ENCODE data around the gene BCL11B.
A peak's percentile ranks its signal among the peaks of the same experiment; 100 is the strongest.

BCL11B gene

GRCh38 chr14:99271951-99272631 lies at the start of gene BCL11B:
Gene BCL11B, minus strand, starts transcription at chr14:99272197. Its CDS starts 979 bp downstream, at chr14:99271218.
- FAIRE-seq = no peak
- no peak for TF ChIP-seq POLR2A (IDR thresholded peaks at IDR 0.05; ENCODE audit: low read depth, low read length)

DNA sequence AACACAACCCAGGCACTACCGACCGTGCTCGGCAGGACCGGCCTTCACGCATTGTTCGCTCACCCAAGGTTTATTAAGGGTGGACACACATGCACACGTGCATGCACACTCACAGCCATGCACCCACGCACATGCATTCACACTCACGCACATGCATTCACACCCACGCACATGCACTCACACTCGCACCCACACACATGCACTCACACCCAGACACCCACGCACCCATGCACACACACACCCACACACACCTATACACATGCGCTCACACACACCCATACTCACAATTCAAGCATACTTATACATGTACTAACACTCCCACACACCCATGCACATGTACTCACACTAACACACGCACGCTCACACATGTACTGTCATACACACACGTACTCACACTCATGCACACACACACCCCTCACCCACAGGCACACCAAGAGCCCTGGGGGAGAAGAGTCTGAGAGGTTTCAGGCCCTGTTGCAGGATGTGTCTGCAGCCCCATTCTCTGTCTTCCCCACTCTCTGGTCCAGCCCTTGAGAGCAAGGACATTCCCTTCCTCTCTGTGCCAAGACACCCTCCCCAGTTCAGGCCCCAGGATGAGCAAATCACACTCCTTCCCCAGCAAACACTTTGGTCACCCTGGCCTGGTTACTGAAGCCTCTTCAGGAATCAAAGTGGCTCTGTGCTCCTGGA lies 49.4 kb upstream of the BCL11B start:
- no peak for FAIRE-seq
- TF ChIP-seq POLR2A (IDR thresholded peaks at IDR 0.05; ENCODE audit: low read depth, low read length) = no peak
- DNase-seq (ENCODE audit: insufficient read length, low spot score) = no peak

More at GRCh38 chr14:99271951-99272631, at the start of gene BCL11B:
- peak; percentile 59 for DNase-seq (ENCODE audit: insufficient read length, low spot score)

GRCh38 chr14:99320621-99321235 lies 48.7 kb upstream of the BCL11B start:
- FAIRE-seq (no peak), DNase-seq (ENCODE audit: insufficient read length, low spot score) (no peak)
- no peak for TF ChIP-seq POLR2A (IDR thresholded peaks at IDR 0.05; ENCODE audit: low read depth, low read length)

DNA sequence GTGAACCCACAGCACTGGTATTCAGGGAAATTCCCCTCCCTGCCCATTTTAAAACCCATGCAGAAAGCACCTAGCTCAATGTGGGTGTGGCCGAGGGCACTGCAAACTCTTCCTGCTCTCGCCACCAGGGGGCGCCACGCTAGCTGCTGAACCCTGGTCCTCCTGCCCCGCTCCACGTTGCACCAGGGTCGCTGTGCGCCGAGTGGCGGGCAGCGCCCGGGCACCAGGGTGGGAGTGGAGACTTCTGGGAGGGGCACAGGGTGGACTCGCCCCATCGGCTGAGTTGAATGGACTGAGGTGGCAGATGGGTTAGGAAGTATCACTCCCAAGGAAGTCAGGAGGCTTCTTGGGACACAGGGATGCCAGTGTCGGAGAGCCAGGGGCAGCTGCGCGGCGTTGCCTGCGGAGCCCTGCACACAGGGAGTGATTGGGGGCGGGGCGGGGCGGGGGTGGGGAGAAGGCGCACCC lies 48.1 kb upstream of the BCL11B start:
- no peak for TF ChIP-seq POLR2A (IDR thresholded peaks at IDR 0.05; ENCODE audit: low read depth, low read length)
- DNase-seq (ENCODE audit: insufficient read length, low spot score) = peak; percentile 78
- no peak for FAIRE-seq

GRCh38 chr14:99318959-99319295 lies 46.9 kb upstream of the BCL11B start:
- TF ChIP-seq POLR2A (IDR thresholded peaks at IDR 0.05; ENCODE audit: low read depth, low read length) = no peak
- FAIRE-seq (no peak), DNase-seq (ENCODE audit: insufficient read length, low spot score) (no peak)

- DNase-seq (ENCODE audit: insufficient read length, low spot score) (no peak), FAIRE-seq (no peak)
Measured at GRCh38 chr14:99318091-99318958, 46.3 kb upstream of the BCL11B start.

GRCh38 chr14:99317231-99318090 lies 45.5 kb upstream of the BCL11B start:
- TF ChIP-seq POLR2A (IDR thresholded peaks at IDR 0.05; ENCODE audit: low read depth, low read length) = no peak
- FAIRE-seq (no peak), DNase-seq (ENCODE audit: insufficient read length, low spot score) (no peak)

More at GRCh38 chr14:99318091-99318958, 46.3 kb upstream of the BCL11B start:
- no peak for TF ChIP-seq POLR2A (IDR thresholded peaks at IDR 0.05; ENCODE audit: low read depth, low read length)

DNA sequence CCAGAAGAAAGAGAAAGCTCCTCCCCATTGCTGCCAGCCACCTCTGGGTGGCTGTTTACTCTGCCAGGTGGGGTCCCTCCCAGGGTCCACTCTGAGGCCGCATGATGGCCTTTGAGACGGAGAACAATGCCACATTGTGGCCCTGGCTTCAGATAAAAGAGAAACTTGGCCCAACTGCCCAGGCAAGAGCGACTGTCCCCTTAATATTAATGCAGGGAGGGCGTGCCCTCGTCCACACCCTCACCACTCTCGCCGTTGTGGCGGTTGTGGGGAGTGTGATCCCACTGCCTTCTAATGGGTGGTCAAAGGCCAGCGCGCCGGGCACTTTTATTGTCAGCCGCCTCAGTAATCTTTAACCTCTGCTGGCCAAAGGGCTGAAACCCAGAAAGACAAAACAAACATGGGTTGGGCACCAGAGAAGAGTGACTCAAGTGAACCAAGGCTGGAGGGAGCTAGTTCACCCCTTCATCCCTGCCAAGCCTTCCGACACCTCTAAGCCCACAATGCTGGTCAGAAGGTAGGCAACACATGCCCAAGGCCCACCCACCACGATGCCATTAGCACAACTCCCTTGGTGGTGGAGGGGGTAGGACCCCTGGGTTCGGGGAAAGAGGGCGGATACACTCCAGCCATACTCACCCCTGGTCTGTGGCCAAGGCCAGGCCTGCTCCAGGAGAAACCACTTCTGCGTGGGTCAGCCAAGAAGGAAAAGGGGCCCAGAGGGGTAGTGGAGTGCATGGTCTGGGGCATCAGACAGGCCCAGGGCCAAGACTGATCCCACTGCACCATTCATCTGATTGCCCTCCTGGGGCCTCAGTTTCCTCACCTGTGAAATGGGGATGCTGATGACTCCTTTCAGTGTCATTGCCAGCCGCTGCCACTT lies 44.5 kb upstream of the BCL11B start:
- no peak for DNase-seq (ENCODE audit: insufficient read length, low spot score)
- TF ChIP-seq POLR2A (IDR thresholded peaks at IDR 0.05; ENCODE audit: low read depth, low read length) = no peak
- FAIRE-seq = no peak

DNA sequence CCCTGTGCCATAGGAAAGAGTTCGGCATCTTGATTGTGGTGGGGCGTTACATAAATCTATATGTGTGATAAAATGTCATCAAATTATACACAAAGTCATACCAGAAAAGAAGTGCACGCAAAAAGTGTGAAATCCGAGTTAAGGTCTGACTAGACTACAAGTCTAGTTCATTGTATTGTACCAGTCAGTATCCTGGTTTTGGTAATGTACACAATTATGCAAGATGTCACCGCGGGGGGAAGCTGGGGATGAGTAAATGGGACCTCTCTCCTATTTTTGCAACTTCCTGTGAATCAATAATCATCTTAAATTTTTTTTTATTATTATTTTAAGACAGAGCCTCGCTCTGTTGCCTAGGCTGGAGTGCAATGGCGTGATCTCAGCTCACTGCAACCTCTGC lies 43.2 kb upstream of the BCL11B start:
- no peak for TF ChIP-seq POLR2A (IDR thresholded peaks at IDR 0.05; ENCODE audit: low read depth, low read length)
- no peak for FAIRE-seq

DNA sequence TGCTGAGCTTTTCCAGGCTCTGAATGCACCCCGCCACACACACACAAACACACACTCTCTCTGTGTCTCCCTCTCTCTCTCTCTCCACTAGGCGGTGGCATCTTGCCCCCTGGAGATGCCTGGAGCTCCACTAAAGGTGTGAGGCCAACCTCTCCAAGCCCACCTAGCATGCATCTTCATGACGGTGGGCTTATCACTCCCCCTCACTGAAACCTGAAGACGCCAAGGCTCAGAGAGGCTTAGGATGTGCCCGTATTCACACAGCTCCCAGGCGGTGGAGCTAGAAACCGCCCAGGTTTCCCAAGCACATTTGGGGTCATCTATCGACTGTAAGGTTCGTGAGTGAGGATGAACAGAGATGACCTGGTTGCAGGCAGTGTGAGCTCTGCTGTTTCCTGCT lies 42.6 kb upstream of the BCL11B start:
- no peak for DNase-seq (ENCODE audit: insufficient read length, low spot score)
- TF ChIP-seq POLR2A (IDR thresholded peaks at IDR 0.05; ENCODE audit: low read depth, low read length) = no peak
- FAIRE-seq = no peak

More for the DNA sequence above, 43.2 kb upstream of the BCL11B start:
- no peak for DNase-seq (ENCODE audit: insufficient read length, low spot score)

DNA sequence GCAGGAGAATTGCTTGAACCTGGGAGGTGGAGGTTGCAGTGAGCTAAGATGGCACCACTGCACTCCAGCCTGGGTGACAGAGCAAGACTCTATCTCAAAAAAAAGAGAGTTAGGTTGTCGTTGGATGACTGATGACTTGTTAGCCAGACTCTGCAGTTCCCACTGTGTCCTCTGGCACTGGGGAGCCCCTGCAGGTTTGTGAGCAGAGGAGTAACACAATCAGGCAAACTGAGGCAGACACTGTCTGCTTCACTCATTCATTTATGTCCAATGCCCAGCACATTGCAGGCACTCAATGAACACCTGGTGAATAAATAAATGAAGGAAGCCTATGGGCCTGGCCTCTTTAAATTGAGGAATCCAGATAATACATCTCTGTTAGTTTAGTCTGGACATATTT lies 41.2 kb upstream of the BCL11B start:
- DNase-seq (ENCODE audit: insufficient read length, low spot score) (no peak), FAIRE-seq (no peak)
- TF ChIP-seq POLR2A (IDR thresholded peaks at IDR 0.05; ENCODE audit: low read depth, low read length) = no peak

GRCh38 chr14:99312106-99312505 lies 40.1 kb upstream of the BCL11B start:
- DNase-seq (ENCODE audit: insufficient read length, low spot score) (no peak), FAIRE-seq (no peak)
- no peak for TF ChIP-seq POLR2A (IDR thresholded peaks at IDR 0.05; ENCODE audit: low read depth, low read length)

Measured in H54 (cell line).